HL-60 (cell line): ENCODE results near the gene ABHD11.

Source experiments
- DNase-seq, 2 experiments: peaks; one replicate each; pipeline ENCODE4 v3.0.0-alpha.2; 2010 to 2020; ENCODE audit warnings: low read depth in 1 of 2, low spot score in 1 of 2
- H3K27ac ChIP-seq: fragments of 250-450 bp; sonication (Bioruptor Pico); replicated peaks from 2 replicates; pipeline ENCODE4 v1.5.1; 2020; ENCODE audit warnings: mild to moderate bottlenecking, moderate library complexity
- H3K27me3 ChIP-seq: fragments of 250-450 bp; sonication (Bioruptor Pico); 2 replicates; pipeline ENCODE4 v1.5.1; 2021; ENCODE audit warnings: mild to moderate bottlenecking, moderate library complexity; ENCODE audit not compliant: insufficient read depth, poor library complexity, severe bottlenecking
- H3K4me3 ChIP-seq: replicated peaks from 2 replicates; pipeline ENCODE4 v1.5.1; 2011; ENCODE audit warnings: mild to moderate bottlenecking, control low read depth, low read length; ENCODE audit not compliant: insufficient read depth
- GABPA ChIP-seq: IDR thresholded peaks from 2 replicates; pipeline ENCODE4 v1.6.1; 2012; ENCODE audit warnings: low read depth
- POLR2AphosphoS5 ChIP-seq: IDR thresholded peaks from 2 replicates; pipeline ENCODE4 v1.6.1; 2012; ENCODE audit warnings: low read depth
- SPI1 ChIP-seq: IDR thresholded peaks from 2 replicates; pipeline ENCODE4 v1.6.1; 2012; ENCODE audit warnings: low read depth, mild to moderate bottlenecking, borderline replicate concordance
- microRNA-seq: library from miRNA; unstranded; fragments of <30 nt; microRNA quantifications from one replicate; pipeline ENCODE4, GENCODE V29; 2018
- TF ChIP-seq, protein P1 (sequence below): IDR thresholded peaks from 2 replicates; pipeline ENCODE4 v1.6.1; 2012; ENCODE audit warnings: low read depth; ENCODE audit not compliant: insufficient replicate concordance
- TF ChIP-seq, protein P2 (sequence below): IDR thresholded peaks from one replicate; pipeline ENCODE4 v1.5.1; 2011; ENCODE audit warnings: low read length, control low read depth, inconsistent platforms; ENCODE audit not compliant: insufficient read depth

Gene ABHD11

DNA sequence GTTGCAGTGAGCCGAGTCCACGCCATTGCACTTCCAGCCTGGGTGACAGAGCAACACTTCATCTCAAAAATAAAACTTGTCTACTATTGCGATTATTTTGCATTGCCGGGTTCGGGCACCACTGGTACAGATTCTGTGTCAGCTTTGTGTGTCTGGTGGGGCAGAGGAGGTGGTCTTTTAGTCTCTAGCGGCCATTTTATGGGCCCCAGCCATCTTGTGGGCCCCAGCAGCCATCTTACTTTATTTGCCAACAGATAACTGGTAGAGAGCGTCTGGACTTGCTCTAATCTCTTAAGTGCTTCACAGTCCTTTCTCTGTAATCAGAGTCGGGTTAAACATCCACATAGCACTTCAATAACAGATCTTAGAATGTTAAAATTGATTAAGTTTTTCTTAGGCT is 50.3 kb downstream of the ABHD11 start:
- Histone ChIP-seq H3K27ac (no peak overlapping the region), H3K27me3 (no peaks in the 10 kb centered on the region)
- TF ChIP-seq, protein P1, sequence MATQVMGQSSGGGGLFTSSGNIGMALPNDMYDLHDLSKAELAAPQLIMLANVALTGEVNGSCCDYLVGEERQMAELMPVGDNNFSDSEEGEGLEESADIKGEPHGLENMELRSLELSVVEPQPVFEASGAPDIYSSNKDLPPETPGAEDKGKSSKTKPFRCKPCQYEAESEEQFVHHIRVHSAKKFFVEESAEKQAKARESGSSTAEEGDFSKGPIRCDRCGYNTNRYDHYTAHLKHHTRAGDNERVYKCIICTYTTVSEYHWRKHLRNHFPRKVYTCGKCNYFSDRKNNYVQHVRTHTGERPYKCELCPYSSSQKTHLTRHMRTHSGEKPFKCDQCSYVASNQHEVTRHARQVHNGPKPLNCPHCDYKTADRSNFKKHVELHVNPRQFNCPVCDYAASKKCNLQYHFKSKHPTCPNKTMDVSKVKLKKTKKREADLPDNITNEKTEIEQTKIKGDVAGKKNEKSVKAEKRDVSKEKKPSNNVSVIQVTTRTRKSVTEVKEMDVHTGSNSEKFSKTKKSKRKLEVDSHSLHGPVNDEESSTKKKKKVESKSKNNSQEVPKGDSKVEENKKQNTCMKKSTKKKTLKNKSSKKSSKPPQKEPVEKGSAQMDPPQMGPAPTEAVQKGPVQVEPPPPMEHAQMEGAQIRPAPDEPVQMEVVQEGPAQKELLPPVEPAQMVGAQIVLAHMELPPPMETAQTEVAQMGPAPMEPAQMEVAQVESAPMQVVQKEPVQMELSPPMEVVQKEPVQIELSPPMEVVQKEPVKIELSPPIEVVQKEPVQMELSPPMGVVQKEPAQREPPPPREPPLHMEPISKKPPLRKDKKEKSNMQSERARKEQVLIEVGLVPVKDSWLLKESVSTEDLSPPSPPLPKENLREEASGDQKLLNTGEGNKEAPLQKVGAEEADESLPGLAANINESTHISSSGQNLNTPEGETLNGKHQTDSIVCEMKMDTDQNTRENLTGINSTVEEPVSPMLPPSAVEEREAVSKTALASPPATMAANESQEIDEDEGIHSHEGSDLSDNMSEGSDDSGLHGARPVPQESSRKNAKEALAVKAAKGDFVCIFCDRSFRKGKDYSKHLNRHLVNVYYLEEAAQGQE, result no peak
- TF ChIP-seq GABPA (no peak), POLR2AphosphoS5 (no peak), SPI1 (no peak)
- TF ChIP-seq, protein P2, sequence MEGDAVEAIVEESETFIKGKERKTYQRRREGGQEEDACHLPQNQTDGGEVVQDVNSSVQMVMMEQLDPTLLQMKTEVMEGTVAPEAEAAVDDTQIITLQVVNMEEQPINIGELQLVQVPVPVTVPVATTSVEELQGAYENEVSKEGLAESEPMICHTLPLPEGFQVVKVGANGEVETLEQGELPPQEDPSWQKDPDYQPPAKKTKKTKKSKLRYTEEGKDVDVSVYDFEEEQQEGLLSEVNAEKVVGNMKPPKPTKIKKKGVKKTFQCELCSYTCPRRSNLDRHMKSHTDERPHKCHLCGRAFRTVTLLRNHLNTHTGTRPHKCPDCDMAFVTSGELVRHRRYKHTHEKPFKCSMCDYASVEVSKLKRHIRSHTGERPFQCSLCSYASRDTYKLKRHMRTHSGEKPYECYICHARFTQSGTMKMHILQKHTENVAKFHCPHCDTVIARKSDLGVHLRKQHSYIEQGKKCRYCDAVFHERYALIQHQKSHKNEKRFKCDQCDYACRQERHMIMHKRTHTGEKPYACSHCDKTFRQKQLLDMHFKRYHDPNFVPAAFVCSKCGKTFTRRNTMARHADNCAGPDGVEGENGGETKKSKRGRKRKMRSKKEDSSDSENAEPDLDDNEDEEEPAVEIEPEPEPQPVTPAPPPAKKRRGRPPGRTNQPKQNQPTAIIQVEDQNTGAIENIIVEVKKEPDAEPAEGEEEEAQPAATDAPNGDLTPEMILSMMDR, result no peak

More for the DNA sequence above, 50.3 kb downstream of the ABHD11 start:
- no peak for DNase-seq
- H3K4me3 ChIP-seq, result no peak overlapping the region

Small RNAs within 50 kb of the gene (microRNA-seq; reads per million reads assigned to microRNA genes)
- 0.90 reads per million for gene MIR4284
